DMS53 treated with DMSO at 0.1 percent for 48 hours (cell line): ENCODE measurements around the gene ZFAND3.
"Not testable (repeated sequence)": the region's sequence is repeated elsewhere in the genome, so short reads cannot be mapped to it uniquely, and the experiment has no call there.

Experiments
- DNase-seq: peaks from one replicate; lab custom pipeline; 2025; ENCODE audit not compliant: unreplicated experiment; lab: John Stamatoyannopoulos, UW

Gene ZFAND3

DNA sequence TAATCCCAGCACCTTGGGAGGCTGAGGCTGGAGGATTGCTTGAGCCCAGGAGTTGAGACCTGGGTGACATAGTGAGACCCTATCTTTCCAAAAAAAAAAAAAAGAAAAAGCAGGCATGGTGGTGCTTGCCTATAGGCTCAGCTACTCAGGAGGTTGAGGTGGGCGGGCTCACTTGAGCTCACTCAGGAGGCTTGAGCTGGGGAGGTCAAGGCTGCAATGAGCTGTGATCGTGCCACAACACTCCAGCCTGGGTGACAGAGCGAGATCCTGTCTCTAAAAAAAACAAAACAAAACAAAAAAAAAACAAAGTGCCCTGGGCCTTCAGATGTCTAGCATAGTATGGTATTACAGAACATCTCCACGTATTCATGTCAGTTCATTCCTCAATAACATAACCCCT lies 42.9 kb downstream of the ZFAND3 start:
- DNase-seq = no peak

DNA sequence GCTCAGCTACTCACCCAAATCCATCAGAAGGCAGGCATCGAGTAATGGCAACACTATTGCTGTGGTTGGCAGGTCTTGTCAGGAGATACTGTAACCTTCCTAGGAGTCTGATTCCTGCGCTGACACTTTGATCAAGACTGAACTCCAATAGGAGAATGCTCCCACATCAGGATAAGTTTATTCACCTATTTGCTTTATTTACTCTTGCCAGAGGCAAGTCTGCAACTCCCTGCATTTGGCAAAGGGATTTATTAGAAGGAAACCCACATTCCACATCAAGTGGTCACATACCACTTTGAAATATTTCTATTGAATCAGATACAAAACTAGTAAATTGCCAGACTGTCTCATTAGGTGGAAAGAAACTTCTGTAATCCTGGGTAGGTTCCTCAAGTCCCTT lies 43.5 kb downstream of the ZFAND3 start:
- no peak for DNase-seq

DNA sequence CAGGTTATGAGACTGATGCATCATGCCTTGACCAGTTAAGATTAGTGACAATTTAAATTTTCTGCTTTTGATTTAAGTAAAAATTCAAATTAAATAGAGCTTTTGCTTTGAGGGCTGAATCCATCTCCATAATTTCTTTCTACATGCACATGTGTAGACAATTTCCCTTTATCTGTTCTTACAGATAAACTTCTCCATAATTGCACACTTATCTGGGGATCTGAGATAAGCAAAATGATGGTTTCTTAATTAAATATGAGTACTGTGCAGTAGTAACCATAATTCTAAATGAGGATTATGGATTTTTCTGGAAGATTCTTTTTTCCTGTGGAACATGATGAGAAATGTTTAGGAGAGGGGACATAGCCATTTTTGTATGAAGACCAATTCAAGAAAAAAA lies 44.7 kb downstream of the ZFAND3 start:
- DNase-seq = no peak

DNA sequence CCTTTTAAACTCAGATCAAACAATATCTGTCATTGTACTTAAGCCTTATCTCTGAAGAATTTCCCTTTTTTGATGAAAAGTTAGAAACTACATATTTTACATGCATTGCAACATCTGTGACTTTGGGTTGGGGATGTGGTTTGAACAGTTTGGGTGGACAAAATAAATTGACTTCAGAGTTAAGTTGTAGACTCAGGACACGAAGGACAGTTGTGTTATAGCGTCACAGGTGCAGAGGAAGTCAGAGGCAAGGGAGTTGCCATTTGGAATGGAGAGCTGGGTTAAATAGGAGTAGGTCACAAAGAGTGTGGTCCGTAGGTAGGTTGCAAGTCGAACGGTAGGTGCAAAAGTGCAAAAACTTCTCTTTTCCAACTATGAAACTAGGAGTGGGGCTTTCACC lies 46.0 kb downstream of the ZFAND3 start:
- DNase-seq = no peak

DNA sequence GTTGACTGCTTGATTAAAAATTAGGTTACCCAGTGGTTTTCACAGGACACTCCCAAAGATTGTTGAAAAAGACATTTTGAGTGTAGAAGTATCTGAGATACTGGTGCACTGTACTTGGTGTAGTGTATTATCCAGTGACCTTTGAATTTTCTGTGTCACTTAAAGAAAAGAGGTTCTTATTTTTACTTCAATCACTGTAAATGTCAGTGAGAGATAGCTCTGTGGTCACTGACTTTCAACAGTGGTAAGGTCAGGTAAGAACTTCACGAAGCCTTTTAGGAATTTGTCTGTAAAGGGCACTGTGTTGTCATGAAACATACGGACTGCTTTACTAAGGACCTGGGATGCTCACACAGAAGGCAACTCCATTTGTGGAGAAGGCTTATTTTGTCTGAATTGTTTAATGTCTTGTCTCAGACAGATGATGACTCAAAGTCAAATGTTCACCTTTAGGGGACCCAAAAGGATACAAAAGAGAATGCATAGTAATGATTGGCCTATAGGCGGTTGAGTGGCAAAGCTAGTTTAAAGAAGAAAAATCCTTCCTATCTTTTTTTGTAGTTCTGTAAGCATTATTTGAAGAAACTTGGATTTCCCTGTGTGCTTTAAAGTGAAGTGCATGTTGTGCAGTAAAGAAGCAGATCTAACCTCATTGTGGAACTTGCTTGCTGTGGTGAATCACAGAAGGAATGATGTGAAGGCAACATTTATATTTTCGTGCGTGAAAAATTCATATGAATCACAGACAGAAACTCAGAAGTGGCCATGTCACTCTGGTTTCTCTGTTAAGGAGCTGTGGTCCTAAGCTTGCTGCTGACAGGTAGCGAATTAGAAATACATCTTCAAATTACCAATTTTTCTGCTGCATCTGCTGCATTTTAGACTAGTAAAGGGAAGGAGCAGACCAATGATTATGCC lies 47.3 kb downstream of the ZFAND3 start:
- no peak for DNase-seq

DNA sequence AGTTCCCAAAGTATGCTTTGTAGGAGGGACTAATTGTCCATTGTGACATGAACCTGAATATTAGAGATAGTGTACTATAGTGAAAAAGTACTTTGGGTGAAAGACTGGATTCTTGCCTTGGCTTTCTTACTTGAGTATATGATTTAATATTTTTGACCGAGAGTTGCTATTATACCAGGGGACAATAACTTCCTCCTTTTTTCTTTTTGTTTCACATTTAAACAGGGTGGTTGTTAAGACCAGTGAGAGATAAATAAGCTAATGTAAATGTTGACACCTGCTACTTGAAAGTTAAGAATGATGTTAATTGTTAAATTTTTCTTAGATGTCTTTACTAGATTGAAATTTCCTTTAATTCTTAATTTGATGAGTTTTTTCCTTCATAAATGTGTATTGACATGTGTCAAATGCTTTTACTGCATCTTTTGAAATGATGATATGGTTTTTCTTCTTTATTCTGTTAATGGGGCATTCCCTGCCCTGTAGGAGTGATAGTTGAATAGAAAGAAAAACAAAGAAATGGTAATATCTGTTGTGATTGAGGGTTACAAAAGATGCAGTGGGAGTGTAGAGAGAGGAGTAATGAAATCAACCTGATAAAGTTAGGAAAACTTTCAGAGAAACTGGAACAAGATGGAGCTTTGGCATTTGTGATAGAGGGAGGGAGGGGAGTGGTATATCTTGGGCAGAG lies 48.4 kb downstream of the ZFAND3 start:
- DNase-seq = no peak

DNA sequence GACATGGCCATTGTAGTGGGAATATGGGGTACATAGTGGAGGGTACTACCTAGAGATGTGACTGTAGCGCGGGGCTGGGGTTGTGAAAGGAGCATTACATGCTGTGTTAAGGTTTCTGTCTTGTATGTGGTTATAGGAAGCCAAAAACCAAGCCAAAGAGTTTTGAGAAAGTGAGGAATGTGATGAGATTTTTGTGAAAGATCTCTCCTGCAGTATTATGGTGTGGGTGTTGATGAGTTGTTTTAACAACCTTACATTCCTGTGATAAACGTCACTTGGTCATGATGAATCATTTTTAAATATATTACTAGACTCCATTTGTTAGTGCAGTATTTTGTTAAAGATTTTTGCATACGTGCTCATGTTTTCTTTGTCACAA lies 48.9 kb downstream of the ZFAND3 start:
- no peak for DNase-seq

DNA sequence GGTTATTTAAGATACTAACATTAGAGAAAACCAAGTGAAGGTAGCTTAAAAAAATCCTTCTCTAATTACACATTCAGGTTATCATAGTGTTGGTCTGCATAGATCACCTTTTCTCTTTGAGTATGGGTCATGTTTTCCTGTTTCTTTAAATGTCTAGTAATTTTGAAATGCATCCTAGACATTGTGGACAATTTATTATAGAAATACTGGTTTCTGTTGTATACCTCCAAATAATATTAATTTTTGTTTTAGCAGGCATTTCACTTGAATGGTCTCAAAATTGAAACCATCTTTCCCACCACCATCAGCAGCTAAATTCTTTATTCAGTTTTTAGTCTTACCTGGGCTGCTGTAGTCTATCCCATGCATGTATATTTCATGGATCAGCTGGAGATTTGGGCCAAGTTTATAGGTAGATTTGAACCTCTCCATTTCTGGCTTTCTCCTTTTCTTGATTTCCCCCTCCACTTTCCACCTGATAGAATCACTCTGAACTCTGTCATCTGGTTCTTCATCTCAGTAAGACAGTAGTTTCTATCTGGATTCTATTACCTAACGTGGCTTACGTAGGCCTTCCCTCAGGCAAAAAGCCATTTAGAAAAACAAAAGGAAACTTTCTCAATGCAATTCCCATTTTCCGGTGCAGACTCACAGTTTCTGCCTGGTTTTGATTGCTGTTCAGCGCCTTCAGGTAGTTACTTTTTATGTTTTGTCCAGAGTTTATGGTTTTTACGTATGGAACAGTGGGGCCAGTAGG lies 52.3 kb downstream of the ZFAND3 start:
- DNase-seq = no peak

DNA sequence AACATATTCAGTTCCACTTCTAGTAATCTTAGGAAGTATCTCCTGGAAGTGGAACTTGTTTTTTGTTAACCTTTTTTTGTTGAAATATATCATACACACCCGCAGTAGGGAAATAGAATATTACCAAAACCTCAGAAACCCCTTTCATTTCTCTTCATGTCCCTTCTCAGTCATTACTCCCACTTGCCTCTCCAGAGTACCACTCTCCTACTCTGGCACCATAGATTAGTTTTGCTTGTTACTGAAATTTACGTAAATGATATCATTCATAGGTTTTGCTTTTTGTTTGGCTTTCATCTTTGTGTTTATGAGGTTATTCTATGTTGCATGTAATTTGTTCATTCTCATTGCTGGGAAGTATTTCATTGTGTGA lies 52.8 kb downstream of the ZFAND3 start:
- no peak for DNase-seq

DNA sequence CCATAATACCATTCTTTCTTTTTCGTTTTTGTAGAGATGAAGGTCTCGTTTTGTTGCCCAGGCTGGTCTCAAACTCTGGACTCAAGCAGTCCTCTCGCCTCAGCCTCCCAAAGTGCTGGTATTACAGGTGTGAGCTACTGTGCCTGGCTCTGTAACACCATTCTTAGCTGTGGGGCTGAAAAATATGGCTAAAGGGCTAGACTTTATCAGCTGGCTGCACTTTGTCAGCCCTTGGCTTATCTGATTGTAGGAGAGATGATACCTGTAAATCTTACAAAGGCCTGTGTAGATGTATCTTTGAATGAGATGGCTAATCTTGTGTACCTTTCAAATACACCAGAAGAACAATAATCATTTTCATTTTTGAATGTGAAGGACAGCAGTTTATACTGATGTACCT lies 55.2 kb downstream of the ZFAND3 start:
- DNase-seq = no peak

DNA sequence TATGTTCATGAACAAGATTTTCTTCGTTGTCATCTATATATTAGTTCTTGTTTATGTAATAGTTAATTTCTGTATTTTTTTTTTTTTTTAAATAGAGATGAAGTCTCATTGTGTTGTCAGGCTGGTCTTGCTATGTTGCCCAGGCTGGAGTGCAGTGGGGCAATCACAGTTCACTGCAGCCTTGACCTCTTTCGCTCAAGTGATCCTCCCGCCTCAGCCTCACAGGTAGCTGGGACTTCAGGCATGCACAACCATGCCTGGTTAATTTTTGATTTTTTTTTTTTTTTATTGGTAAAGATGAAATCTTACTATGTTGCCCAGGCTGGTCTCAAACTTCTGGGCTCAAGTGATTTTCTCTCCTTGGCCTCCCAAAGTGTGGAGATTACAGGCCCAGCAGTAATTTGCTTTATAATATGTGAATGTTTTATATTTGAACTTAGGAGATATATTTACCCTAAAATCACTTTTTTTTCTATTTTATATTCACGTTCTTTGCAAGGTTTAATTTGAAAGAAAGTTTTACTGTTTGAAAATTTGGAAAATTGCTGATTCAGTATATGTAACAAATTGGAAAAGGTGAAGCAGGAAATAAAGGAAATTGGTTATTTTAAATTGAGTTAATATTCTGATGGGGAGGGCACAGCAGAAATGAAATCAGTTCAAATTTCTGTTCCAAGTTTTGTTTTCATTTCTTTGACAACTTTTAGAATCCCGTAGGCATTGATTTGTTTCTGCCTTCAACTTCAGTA lies 56.2 kb downstream of the ZFAND3 start:
- no peak for DNase-seq

DNA sequence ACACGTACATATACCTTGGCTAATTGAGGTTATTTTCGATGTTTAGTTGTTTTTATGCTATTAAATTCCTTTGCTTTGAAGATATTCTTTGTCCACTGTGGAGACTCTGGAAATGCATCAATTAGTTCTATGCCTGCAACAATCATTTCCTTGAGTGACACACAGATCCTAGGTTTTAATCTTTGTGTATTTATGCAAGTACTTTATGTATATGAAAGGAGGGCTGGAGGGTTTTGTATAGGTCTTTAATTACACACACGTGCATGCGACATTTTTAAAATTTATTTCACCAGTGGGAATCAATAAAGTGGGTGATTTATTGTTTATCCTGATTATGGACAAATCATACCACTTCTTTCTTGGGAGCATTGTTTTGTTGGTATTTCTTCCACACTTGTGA lies 57.3 kb downstream of the ZFAND3 start:
- no peak for DNase-seq

DNA sequence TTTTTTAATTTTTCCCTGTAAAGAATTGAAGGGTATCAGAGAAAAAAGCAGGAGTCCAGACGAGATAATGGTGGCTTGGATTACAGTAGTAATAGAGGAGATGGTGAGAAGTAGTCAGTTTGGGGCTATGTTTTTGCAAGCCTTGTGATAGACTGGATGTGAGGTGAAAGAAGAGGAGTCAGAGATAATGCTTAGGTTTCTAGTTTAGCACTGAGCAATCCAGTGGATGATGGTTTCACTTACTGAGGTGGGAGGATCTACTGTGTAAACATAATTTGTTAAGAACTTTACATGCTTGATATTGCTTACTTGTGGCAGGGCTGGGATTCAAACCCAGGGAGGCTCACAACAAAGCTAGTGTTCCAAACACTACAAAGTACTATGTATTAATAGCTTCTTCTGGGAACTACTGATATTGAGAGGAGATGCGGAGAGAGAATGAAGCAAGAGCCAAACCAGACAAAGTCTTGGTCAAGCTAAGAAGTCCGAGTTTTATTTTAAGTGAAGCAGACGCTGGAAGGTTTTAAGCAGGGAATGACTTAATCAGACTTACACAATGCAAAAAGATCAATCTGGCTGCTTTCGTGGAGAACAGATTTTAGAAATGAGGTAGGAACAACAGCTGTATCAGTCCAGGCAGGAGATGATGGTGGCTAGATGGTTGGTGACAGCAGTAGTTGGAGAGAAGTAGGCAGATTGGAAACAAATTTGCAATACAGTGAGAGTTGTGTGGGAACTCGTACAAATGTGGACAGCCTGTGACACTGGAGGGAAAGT lies 58.0 kb downstream of the ZFAND3 start:
- no peak for DNase-seq

DNA sequence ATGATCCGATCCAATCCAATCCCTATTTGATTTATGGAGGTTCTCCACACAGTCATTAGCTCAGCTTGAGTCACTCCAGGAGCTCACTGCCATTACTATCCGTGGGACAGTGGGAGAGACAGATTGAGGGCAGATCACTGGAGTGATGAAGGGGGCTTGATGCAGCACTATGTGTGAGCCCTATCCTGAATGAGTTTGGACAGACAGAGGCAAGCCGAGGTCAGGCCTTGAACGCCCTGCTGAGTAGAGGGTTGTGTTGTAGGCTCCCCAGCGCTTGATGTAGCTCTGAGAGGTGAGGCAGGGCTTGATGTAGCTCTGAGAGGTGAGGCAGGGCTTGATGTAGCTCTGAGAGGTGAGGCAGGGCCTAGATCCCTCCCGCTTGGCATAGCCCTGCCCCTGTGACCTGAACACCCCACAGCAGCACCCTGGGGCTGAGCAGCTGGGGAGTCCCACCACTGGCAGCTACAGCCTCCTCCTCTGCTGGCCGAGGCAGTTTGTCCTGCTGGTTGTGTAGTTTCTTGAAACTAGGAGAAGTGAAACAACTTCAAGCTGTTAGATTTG lies 58.7 kb downstream of the ZFAND3 start:
- no peak for DNase-seq

DNA sequence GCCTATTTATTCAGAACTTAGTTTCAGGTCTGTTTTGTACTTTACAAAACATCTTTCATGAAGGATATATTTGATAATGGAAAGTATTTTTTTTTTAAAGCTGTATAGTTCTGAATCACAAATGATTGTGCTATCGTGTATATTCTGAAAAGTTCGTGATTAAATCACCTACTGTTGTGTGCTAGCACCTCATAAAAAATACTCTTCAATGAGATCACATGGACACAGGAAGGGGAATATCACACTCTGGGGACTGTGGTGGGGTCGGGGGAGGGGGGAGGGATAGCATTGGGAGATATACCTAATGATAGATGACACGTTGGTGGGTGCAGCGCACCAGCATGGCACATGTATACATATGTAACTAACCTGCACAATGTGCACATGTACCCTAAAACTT lies 61.1 kb downstream of the ZFAND3 start:
- not testable (repeated sequence) for DNase-seq

DNA sequence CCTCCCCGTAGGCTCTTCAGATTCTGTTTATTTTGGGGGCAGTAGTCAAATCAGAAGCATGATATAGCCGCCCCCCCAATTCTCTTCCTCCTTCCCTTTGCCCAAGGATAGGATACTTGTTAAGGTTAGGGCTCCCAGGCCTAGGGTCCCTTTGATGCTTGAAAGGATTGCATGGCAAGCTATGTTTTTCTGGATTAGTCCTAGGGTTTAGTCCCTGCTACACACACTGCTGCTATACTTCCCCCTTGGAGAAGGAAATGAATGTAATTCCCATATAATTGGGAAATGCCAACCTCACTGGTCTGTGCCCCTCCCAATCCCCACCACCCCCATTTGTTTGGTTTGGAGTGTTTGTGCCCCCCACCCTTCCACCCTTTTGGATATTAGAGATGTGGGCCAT lies 62.8 kb downstream of the ZFAND3 start:
- DNase-seq = no peak

DNA sequence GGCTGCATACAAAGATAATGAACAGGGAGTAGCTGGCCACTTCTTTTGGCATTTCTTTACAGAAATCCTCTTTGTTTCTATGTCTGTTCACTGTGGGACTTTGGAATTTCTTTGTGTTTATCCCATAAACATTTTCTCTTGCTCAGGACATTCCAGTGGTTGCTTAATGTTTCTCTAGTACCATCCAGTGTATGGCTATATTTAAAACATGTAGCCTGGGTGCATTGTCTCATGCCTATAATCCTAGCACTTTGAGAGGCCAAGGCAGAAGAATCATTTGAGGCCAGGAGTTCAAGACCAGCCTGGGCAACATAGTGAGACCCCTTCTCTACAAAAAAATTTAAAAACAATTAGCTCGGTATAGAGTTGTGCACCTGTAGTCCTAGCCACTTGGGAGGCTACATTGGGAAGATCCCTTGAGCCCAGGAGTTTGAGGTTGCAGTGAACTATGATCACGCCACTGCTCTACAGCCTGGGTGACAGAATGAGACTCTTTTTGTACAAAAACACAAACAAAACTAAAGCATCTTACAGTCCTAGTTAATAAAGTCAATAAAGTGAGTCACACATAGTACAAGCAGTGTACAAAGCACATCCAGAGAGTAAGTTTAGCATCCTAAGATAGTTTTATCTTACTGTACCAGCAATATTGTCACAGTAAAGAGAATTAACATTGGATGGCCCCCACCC lies 63.3 kb downstream of the ZFAND3 start:
- no peak for DNase-seq

DNA sequence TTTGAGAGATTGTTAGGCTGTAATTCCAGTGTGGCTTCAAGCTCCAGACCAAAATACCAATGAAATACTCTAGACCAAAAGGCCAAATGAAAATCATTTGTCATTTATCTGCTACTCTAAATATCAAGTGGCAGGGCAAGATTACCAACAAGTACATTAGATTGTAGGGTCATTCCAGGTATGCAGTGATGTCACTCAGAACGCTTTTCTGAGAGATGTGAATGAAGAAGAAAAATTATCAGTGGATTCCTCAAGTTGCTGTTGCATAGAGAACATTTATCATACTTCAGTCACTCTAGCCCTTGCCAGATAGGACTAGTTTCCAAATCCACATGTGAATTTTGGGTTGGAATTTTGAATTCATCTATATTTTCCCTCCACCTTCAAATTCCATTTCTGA lies 65.0 kb downstream of the ZFAND3 start:
- no peak for DNase-seq

DNA sequence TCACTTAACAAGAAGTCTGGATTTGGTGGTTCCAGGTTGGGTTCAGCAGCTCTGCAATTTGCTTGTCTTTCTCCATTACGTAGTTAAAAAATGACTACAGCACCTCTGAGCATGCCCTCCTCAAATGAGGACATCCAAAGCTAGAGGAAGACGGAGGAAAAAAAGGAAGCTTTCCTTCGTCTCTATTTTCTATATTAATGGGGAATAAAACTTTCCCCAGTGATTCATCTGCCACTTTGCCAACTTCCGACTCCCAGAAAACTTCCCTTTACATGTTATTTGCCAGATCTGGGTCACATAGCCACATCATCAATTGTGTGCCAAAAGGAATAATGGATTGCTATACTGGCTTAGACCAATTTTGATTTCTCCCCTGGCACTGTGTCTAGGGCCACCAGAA lies 69.5 kb downstream of the ZFAND3 start:
- DNase-seq = no peak

DNA sequence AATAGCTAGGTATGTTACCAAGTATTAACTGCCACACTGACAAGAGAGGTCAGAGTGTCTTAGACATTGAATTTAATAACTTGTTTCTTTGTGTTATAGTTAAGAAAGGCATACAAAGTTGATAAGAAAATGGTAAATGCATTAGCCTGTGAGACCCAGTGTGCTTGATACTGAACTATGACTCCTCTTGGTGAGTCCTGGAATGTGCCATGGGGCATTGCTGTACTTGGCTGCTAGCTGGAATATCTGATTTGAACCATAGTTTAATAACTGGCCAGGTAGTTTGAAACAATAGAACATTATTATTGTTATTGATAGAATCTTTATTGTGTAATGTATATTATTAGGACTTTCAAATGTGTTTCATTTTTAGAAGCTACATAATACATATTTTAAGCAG lies 70.0 kb downstream of the ZFAND3 start:
- DNase-seq = no peak
